Astrocyte (in vitro differentiated cells and primary cell): ENCODE data around the gene YIF1B.

ENCODE experiments used
- EZH2 ChIP-seq: IDR thresholded peaks from 2 replicates; pipeline ENCODE4 v1.6.1; 2012; ENCODE audit warnings: mild to moderate bottlenecking, low read length, inconsistent platforms; ENCODE audit not compliant: insufficient read depth
- TF ChIP-seq, protein P1 (sequence below): IDR thresholded peaks from 2 replicates; pipeline ENCODE4 v1.5.1; 2011; ENCODE audit warnings: low read depth, mild to moderate bottlenecking, inconsistent platforms, low read length, moderate library complexity; ENCODE audit not compliant: insufficient read depth

DNA sequence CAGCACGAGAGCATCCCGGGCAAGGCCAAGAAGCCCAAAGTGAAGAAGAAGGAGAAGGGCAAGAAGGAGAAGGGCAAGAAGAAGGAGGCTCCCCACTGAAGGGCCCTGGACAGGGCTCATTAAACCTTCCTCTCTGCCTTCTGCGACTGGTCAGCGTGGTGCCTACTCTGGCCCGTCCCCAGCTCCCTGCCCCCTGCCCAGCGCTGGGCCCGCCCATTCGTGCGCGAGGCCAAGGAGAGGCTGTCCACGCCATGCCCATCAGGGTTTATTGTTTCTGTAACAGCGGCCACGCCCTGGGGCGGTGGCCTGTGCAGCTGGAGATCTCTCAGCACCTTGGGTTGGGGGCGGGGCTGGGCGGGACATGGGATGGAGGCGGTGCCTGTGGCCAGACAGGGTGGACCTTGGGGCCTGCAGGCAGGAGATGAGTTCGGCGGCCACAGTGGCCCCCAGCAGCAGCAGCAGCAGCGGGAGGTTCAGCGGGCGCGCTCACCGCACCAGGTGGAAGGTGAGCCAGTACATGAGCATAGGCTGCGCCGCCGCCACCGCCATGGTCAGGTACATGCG lies 10.8 kb downstream of the YIF1B start:
- TF ChIP-seq, protein P1, sequence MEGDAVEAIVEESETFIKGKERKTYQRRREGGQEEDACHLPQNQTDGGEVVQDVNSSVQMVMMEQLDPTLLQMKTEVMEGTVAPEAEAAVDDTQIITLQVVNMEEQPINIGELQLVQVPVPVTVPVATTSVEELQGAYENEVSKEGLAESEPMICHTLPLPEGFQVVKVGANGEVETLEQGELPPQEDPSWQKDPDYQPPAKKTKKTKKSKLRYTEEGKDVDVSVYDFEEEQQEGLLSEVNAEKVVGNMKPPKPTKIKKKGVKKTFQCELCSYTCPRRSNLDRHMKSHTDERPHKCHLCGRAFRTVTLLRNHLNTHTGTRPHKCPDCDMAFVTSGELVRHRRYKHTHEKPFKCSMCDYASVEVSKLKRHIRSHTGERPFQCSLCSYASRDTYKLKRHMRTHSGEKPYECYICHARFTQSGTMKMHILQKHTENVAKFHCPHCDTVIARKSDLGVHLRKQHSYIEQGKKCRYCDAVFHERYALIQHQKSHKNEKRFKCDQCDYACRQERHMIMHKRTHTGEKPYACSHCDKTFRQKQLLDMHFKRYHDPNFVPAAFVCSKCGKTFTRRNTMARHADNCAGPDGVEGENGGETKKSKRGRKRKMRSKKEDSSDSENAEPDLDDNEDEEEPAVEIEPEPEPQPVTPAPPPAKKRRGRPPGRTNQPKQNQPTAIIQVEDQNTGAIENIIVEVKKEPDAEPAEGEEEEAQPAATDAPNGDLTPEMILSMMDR, result no peak
- TF ChIP-seq EZH2, result no peak
